Stimulated activated CD8-positive, alpha-beta memory T cell treated with anti-CD3 and anti-CD28 coated beads, Interleukin-4, amount 100 ng/mL, for 1 hour (primary cell): ENCODE data around the gene OR5AK2.
"Not testable (repeated sequence)": the region's sequence is repeated elsewhere in the genome, so short reads cannot be mapped to it uniquely, and the experiment has no call there.

Experiments used
- DNase-seq, 2 donors: peaks; one replicate each; pipeline ENCODE4 v3.0.0-alpha.2; 2020; ENCODE audit warnings: low read depth in 2 of 2, low spot score in 1 of 2

Gene OR5AK2

GRCh38 chr11:56988614-56989013 is at the start of gene OR5AK2:
OR5AK2 (plus strand) TSS chr11:56988914; CDS start chr11:56988914, 0 bp downstream.
- DNase-seq = no peak

GRCh38 chr11:56945526-56945925 is 43.2 kb upstream of the OR5AK2 start:
- DNase-seq = not testable (repeated sequence)

GRCh38 chr11:56948991-56949515 is 39.7 kb upstream of the OR5AK2 start:
- DNase-seq = no peak

GRCh38 chr11:56950510-56950909 is 38.2 kb upstream of the OR5AK2 start:
- DNase-seq = no peak

- not testable (repeated sequence) for DNase-seq
These were observed 34.8 kb upstream of the OR5AK2 start for GRCh38 chr11:56953907-56954306.

- no peak for DNase-seq
These were observed 27.1 kb upstream of the OR5AK2 start for GRCh38 chr11:56961609-56962008.

- no peak for DNase-seq
These were observed 21.0 kb upstream of the OR5AK2 start for GRCh38 chr11:56967726-56968125.

GRCh38 chr11:56968524-56968923 is 20.2 kb upstream of the OR5AK2 start:
- DNase-seq = no peak

GRCh38 chr11:56977314-56977713 is 11.4 kb upstream of the OR5AK2 start:
- no peak for DNase-seq

GRCh38 chr11:56990702-56991101 is 2.0 kb downstream of the OR5AK2 start:
- no peak for DNase-seq

GRCh38 chr11:56994532-56994931 is 5.8 kb downstream of the OR5AK2 start:
- no peak for DNase-seq

- no peak for DNase-seq
These were observed 13.1 kb downstream of the OR5AK2 start for GRCh38 chr11:57001674-57002401.

GRCh38 chr11:57008373-57008772 is 19.7 kb downstream of the OR5AK2 start:
- no peak for DNase-seq

GRCh38 chr11:57015679-57016078 is 27.0 kb downstream of the OR5AK2 start:
- DNase-seq = no peak

- no peak for DNase-seq
These were observed 42.8 kb downstream of the OR5AK2 start for GRCh38 chr11:57031556-57031955.
